Measurements from ENCODE around the gene MAP1LC3B2. TPM values are rescaled to one million over a fixed set of nuclear protein-coding genes. Genes with fewer than 3 reads are reported as not detected.

The MAP1LC3B2 gene
- total and polyA plus RNA-seq, 2 of the 13 experiments (the other 11 are each of a cell fraction or from before 2014, with no cell fraction given) = 0.60 to 2.2 TPM

DNA sequence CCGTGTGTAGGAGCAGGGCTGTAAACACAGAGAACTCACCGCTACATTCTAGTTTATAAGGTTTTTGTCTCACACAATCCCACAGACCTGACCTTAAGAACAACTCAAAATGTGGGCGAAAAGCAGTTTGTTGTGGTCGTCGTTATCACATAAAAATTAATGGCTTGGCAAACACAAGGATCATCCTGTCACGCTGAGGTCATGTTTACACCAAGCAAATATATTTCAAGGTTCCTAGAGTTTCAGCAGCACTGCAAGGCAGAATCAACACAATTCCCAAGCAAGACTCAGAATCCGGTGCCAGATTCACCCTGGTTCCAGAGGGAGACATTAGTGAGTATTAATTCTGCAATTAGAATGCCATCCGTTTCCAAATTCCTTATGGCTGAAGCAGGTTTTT lies 30.1 kb upstream of the MAP1LC3B2 start (continued):
- TF ChIP-seq ZNF710 (CRISPR knock-in tag; IDR thresholded peaks at IDR 0.05; ENCODE audit: borderline replicate concordance) = no peak
- no peak for TF ChIP-seq NCOA5 (CRISPR knock-in tag; IDR thresholded peaks at IDR 0.05)
- TF ChIP-seq, protein P1, sequence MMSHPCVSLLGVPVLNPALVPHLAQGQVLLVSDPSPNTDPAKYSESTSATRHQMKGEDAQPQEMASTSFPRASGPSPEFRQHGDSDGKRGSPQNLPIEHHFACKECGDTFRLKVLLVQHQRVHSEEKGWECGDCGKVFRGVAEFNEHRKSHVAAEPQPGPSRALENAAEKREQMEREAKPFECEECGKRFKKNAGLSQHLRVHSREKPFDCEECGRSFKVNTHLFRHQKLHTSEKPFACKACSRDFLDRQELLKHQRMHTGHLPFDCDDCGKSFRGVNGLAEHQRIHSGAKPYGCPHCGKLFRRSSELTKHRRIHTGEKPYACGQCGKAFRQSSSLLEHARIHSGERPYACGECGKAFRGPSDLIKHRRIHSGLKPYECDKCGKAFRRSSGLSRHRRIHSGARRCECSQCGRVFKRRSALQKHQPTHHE (CRISPR knock-in tag; IDR thresholded peaks at IDR 0.05; ENCODE audit: borderline replicate concordance) = no peak
- TF ChIP-seq ZNF75D (CRISPR knock-in tag; IDR thresholded peaks at IDR 0.05; ENCODE audit: borderline replicate concordance) = no peak
- TF ChIP-seq ZFP90 (CRISPR knock-in tag; IDR thresholded peaks at IDR 0.05; ENCODE audit: borderline replicate concordance) = no peak
- TF ChIP-seq TOPORS (CRISPR knock-in tag; IDR thresholded peaks at IDR 0.05) = no peak
- TF ChIP-seq, protein P2, sequence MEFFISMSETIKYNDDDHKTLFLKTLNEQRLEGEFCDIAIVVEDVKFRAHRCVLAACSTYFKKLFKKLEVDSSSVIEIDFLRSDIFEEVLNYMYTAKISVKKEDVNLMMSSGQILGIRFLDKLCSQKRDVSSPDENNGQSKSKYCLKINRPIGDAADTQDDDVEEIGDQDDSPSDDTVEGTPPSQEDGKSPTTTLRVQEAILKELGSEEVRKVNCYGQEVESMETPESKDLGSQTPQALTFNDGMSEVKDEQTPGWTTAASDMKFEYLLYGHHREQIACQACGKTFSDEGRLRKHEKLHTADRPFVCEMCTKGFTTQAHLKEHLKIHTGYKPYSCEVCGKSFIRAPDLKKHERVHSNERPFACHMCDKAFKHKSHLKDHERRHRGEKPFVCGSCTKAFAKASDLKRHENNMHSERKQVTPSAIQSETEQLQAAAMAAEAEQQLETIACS (CRISPR knock-in tag; IDR thresholded peaks at IDR 0.05) = no peak
- TF ChIP-seq, protein P3, sequence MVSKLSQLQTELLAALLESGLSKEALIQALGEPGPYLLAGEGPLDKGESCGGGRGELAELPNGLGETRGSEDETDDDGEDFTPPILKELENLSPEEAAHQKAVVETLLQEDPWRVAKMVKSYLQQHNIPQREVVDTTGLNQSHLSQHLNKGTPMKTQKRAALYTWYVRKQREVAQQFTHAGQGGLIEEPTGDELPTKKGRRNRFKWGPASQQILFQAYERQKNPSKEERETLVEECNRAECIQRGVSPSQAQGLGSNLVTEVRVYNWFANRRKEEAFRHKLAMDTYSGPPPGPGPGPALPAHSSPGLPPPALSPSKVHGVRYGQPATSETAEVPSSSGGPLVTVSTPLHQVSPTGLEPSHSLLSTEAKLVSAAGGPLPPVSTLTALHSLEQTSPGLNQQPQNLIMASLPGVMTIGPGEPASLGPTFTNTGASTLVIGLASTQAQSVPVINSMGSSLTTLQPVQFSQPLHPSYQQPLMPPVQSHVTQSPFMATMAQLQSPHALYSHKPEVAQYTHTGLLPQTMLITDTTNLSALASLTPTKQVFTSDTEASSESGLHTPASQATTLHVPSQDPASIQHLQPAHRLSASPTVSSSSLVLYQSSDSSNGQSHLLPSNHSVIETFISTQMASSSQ (IDR thresholded peaks at IDR 0.05; ENCODE audit: low read depth) = peak; percentile 51; the same call in 1 of the 2 replicates
- TF ChIP-seq, protein P3 (CRISPR knock-in tag; IDR thresholded peaks at IDR 0.05; ENCODE audit: borderline replicate concordance) = peak; percentile 57; the same call in 1 of the 2 replicates
- peak; percentile 70; the same call in 1 of the 2 replicates for TF ChIP-seq SALL1 (CRISPR knock-in tag; IDR thresholded peaks at IDR 0.05)
- TF ChIP-seq RELA (CRISPR knock-in tag; IDR thresholded peaks at IDR 0.05) = no peak
- TF ChIP-seq NR2F1 (CRISPR knock-in tag; IDR thresholded peaks at IDR 0.05) = peak; percentile 85 to 95
- 0 out of 2 replicates have a peak, but pooled peaks have one; percentile 57 for TF ChIP-seq ZNF441 (CRISPR knock-in tag; IDR thresholded peaks at IDR 0.05; ENCODE audit: borderline replicate concordance)
- TF ChIP-seq MAX (IDR thresholded peaks at IDR 0.05) = no peak
- no peak for TF ChIP-seq TFAP4 (IDR thresholded peaks at IDR 0.05; ENCODE audit: borderline replicate concordance, low read depth)
- no peak for TF ChIP-seq ZSCAN12 (CRISPR knock-in tag; IDR thresholded peaks at IDR 0.05)
- no peak for TF ChIP-seq ZNF10 (CRISPR knock-in tag; IDR thresholded peaks at IDR 0.05; ENCODE audit: borderline replicate concordance, low read depth)
- TF ChIP-seq ZBTB7B (CRISPR knock-in tag; IDR thresholded peaks at IDR 0.05) = peak; percentile 59; the same call in 1 of the 2 replicates
